ENCODE results near the gene BRPF3. TPM values are rescaled to one million over a fixed set of nuclear protein-coding genes. Genes with fewer than 3 reads are reported as not detected.
"Not testable (repeated sequence)": the region's sequence is repeated elsewhere in the genome, so short reads cannot be mapped to it uniquely, and the experiment has no call there.

Gene BRPF3
- polyA plus RNA-seq, 1 donor, result 24.4 TPM

DNA sequence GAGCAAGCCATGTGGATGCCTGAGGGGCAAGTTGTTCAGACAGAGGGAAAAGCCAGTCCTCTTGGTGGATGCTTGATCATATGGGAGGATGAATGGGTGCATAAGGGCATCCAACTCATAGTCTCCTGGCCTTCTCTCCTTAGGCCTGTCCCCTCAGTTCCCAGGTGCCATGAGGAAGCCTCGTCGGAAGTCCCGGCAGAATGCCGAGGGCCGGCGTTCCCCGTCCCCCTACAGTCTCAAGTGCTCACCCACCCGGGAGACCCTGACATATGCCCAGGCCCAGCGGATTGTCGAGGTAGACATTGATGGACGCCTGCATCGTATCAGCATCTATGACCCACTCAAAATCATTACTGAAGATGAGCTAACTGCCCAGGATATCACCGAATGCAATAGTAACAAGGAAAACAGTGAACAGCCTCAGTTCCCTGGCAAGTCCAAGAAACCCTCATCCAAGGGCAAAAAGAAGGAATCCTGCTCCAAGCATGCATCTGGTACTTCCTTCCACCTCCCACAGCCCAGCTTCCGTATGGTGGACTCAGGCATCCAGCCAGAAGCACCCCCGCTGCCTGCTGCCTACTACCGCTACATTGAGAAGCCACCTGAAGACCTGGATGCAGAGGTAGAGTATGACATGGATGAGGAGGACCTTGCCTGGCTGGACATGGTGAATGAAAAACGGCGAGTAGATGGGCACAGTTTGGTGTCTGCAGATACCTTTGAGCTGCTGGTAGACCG is 3.8 kb downstream of the BRPF3 start:
- no peak for DNase-seq (ENCODE audit: low read depth)

DNA sequence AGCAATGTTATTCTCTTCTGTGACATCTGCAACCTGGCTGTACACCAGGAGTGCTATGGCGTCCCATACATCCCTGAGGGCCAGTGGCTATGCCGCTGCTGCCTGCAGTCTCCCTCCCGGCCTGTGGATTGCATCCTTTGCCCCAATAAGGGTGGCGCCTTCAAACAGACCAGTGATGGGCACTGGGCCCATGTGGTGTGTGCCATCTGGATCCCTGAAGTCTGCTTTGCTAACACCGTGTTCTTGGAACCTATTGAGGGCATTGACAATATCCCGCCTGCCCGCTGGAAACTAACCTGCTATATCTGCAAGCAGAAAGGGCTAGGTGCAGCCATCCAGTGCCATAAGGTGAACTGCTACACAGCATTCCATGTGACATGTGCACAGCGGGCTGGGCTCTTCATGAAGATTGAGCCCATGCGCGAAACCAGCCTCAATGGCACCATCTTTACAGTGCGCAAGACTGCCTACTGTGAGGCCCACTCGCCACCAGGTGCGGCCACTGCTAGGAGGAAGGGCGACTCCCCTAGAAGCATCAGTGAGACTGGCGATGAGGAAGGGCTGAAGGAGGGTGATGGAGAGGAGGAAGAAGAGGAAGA is 4.6 kb downstream of the BRPF3 start:
- DNase-seq (ENCODE audit: low read depth), result no peak

DNA sequence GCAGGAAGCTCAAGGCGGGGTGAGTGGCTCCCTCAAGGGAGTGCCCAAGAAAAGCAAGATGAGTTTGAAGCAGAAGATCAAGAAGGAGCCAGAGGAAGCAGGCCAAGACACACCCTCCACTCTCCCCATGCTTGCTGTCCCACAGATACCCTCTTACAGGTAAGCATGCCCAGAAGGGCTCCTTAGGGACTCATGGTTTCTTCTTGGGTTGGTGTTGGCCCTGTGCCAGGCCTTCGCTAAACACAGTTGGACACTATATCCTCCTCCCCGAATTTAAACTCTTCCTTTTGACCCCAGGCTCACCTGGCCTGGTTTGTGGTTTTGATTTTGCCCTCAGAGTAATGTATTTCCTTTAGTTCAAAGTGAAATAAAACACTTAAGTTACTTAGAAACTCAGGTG is 5.1 kb downstream of the BRPF3 start:
- no peak for DNase-seq (ENCODE audit: low read depth)

DNA sequence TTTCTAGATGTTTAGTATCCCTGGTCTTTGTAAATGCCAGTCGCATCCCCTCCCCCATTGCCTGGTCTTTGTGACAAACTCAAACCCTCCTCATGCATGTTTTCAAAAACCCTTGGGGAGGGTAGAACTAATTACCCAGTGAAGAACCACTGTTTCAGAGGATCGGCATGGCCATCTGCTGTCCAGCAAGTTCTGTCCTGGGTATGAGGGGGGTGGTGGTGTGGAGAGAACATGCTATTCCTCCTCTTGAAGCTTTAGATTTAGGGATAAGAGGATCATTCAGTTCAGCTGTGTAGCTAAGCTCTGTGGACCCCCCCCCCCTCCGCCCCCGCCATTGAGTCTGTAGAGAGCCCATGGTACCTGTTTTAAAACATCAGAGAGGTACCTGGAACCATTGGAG is 5.6 kb downstream of the BRPF3 start:
- DNase-seq (ENCODE audit: low read depth), result no peak

DNA sequence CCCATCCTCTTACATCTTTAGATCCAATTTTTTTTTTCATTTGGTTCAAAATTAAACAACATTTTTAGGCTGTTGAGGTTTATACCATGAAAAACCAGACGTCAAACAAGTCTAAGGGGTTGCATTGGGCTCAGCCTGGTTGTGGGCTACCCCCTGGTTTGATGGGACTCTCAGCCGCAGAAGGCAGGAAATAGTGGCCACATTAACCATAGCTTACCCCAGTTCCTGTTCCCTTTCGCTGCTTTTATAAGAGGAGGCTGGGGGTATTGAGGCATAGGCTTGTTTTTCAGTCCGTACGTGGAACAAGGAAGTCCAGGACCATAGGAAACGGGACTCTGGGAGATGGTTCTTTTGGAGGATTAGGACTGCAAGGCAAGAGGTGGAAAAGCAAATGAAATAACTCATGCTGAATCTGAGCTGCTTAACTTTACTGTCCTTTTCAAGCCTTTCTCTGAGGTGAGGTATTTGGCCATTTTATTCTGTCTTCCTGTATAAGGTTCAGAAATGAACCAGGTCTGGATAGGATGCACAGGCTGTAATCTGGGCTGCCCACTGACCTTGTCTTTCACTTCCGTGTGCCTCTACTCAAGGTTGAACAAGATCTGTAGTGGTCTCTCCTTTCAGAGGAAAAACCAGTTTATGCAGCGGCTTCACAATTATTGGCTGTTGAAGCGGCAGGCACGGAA is 7.7 kb downstream of the BRPF3 start:
- DNase-seq (ENCODE audit: low read depth), result no peak

DNA sequence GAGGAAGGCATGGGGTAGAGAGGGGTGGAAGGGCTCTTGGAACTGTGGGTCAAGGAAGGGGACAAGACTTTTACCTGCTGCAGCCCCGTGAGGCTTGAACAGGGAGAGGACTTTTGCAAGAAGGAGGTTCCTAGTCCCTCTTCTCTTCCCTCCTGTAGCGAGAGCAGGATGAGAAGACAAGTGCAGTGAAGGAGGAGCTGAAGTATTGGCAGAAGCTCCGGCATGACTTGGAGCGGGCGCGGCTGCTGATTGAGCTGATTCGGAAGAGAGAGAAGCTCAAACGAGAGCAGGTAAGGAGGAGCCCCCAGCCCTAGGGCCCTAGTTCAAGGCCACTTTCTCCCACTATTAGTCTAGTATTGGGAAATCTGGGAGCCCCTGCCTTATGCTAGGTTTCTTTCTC is 10.6 kb downstream of the BRPF3 start:
- DNase-seq (ENCODE audit: low read depth), result no peak

DNA sequence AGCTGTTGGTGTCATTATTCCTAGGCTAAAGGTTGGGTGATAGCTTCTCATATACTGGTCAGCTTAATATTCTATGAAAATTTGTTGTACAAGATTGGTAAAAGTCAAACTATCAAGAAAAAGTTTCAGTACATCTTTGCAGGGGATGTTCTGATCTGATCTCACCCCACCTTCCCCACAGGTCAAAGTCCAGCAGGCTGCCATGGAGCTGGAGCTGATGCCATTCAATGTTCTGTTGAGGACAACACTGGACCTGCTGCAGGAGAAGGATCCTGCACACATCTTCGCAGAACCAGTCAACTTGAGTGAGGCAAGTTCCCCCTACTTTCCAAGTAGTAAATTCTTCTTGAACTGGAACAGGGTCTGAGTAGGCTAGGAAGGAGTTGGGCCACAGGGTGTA is 13.1 kb downstream of the BRPF3 start:
- no peak for DNase-seq (ENCODE audit: low read depth)

DNA sequence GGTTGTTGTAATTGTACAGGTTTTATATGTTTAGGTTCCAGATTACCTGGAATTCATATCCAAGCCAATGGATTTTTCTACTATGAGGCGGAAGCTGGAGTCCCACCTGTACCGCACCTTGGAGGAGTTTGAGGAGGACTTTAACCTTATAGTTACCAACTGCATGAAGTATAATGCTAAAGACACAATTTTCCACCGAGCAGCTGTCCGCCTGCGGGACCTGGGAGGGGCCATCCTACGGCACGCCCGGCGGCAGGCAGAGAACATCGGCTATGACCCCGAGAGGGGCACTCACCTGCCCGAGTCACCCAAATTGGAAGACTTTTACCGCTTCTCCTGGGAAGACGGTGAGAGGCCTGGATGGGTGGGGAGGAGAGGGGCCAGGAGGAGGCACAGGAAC is 13.6 kb downstream of the BRPF3 start:
- DNase-seq (ENCODE audit: low read depth), result no peak

DNA sequence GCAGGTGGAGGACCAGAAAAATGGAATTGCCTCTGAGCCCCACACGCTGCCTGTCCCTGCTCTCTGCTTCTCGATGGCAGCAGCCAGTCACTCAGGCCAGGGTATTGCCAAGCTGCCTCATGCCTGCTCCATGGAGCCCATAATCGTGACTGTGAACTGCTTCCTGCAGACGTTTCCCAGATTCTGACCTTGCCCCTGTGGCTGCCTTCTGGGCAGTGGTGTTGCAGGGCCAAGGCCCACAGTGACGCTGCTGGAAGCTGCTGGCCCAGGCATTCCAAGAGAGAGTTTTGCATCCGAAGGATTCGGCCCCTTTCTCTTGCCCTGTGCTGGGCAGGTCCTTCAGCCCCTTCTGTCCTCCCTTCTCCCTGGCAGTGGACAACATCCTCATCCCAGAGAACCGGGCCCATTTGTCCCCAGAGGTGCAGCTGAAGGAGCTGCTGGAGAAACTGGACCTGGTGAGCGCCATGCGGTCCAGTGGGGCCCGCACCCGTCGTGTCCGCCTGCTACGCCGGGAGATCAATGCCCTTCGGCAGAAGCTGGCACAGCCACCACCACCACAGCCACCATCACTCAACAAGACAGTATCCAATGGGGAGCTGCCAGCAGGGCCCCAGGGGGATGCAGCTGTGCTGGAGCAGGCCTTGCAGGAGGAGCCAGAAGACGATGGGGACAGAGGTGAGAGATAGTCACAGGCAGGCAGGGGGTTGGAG is 14.5 kb downstream of the BRPF3 start:
- no peak for DNase-seq (ENCODE audit: low read depth)

DNA sequence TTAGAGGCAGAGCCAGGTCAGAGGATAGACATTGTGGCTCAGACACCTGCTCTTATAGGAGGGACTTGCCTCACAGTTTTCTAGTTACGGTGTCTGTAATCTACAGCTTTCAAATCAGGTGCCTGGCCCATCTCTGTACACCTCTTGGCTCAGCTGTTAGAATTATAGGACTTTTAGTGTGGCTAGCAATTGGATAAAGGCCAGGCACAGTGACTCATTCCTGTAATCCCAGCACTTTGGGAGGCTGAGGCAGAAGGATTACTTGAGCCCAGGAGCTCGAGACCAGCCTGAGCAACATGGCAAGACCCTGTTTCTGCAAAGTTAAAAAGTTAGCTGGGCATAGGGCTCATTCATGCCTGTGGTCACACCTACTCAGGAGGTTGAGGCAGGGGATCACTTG is 20.0 kb downstream of the BRPF3 start:
- DNase-seq (ENCODE audit: low read depth), result no peak

DNA sequence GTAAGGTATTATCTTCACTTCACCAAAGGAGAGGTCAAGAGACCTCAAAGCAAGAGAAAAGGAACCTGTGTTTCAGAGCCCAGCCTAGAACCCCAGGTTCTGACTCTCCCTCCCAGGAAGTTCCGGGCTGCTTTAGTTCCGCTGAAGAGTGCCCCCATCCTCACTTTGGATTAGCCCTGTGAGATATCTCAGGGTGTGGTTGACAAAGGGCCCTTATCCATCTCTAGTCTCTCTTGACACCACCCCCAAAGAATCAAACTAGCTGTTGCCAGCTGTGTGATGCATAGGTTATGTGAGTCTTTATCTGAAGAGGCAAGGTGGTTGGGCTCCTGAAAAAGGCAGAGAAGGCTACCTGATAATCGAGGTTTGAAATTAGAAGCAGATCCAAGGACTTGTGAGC is 20.6 kb downstream of the BRPF3 start:
- no peak for DNase-seq (ENCODE audit: low read depth)

DNA sequence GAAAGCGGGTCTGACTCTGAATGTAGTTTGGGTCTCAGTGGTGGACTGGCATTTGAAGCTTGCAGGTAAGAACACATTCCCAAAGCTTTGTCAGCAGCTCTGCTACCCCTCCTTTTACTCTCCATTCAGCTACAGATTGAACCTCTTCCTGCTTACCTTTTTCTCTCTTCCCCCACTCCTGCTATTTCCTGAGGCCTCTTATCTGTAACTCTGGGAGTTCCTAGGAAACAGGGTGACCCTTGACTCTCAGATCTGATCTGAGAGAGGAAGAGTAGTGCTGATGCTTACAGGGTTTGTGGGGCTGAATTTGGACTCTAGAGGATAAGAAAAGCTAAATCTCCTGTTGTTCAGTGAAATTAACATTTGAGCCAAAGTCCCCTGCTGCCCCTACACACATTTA is 21.4 kb downstream of the BRPF3 start:
- DNase-seq (ENCODE audit: low read depth), result no peak

DNA sequence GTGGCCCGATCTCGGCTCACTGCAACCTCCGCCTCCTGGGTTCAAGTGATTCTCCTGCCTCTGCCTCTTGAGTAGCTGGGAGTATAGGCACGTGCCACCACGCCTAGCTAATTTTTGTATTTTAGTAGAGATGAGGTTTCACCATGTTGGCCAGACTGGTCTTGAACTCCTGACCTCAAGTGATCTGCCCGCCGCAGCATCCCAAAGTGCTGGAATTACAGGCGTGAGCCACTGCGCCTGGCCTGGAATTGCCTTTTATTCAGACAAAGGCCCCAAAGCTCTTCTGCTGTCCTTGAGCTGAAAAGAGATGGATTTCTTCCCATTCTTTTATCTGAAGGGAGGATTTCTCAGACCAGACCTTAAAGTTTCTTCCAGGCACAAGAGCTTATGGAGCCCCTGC is 22.0 kb downstream of the BRPF3 start:
- not testable (repeated sequence) for DNase-seq (ENCODE audit: low read depth)

DNA sequence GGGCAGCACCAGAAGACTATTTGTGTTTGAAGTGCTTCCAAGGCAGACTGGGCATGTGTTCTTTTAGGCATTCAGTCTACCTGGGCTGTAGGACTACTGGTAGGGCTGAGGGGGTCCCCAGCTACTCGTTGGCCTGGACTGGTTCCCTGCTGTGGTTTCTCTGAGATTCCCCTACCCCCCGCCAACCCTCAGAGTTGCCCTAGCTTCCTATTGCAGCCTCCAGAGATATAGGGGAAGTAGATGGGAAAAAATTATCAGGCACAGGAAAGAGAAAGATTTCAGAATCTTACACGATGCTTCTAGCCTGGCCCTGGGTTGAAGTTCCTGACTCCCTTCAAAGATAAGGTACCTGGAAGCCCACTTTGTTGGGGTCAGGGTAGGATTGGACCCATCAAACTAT is 22.5 kb downstream of the BRPF3 start:
- DNase-seq (ENCODE audit: low read depth), result no peak

DNA sequence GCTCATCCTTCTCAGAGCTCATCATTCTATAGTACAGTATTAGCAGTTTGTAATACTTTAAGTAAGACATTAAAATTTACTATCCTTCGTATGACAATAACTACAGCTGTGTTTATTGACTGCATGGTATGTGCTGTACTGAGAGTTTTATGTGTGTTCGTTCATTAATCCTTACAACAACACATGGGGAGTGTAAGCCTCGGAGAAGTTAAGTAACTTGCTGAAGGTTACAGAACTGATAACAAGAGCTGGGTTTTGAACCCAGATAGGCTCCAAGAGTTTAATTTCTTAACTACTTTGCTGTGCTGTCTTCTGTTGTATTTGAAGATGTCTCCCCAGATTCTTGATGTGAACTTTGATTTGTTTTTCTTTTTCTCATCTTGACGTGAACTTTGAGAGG is 23.7 kb downstream of the BRPF3 start:
- DNase-seq (ENCODE audit: low read depth), result no peak

DNA sequence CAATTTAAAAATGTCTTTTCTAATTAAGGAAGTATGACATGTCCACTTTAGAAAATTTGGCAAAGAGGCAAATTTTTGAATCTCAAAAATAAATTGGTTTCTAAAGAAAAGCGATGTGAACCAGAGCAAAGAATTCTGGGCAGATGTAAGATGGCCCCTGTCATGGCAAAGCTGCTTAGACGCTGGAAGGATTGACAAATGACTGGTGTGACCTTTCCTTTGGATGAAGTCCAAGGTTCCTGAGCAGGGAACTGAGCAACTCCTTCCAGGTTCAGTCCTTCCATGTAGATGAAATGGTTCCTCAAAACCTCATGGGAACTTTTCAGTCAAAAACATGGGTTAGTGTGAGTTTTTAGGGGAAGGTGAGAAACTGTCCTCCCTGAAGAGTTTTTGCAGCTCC is 25.1 kb downstream of the BRPF3 start:
- DNase-seq (ENCODE audit: low read depth), result no peak

DNA sequence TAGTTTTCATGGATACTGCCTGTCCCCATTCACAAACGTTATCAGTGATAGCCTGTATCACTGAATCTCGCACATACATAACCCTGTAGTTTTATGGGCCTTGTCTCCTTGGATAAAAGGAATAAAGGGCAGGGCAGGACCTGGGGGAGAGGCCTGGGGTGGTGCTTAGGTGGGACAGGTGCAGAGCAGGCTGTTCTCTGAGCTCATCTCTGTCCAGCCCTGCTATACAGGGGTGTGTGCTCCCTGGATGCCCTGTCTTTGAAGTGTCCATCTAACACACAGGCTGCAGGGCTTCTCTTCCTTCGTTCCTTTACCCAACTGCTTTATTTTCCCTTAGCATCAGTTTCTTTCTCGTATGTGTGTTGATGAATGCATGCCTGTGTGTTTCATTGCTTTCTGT is 26.4 kb downstream of the BRPF3 start:
- DNase-seq (ENCODE audit: low read depth), result no peak

DNA sequence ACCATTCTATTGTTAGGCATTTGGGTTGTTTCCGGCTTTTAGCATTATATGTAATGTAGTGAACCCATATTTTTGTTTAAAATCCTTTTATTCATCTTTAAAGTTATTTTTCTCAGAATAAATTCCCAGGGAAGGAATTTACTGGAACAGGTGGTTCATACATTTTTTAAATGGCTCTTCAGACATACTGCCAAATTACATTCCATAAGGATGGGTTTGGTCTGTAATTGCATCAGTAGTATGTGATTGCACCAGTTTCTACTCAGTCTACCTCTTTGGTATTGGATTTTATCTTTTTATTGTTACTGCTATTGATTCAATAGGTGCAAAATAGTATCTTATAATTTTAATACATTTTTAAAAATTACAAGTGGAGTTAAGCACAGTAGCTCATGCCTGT is 27.2 kb downstream of the BRPF3 start:
- DNase-seq (ENCODE audit: low read depth), result no peak

DNA sequence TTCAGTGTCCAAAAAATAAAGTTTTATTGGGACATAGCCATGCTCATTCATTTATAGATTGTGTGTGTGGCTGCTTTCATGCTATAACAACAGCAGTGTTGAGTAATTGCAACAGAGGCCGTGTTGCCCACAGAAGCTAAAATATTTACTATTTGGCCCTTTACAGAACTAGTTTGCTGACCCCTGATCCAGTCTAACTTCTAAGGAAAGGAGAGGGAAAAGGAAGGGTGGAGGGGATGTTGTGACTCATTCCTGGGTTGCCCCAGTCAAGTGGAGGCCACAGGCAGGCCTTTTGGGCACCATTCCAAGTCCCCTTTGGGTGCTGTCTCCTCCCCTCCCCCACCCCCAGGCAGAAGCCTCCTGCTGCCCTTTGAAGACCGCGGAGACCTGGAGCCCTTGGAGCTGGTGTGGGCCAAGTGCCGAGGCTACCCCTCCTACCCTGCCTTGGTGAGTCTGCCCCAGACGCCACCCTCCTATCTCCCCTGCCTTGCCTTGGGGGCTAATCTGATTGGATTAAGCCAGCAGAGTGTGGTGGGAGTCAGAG is 28.4 kb downstream of the BRPF3 start:
- DNase-seq (ENCODE audit: low read depth), result no peak

DNA sequence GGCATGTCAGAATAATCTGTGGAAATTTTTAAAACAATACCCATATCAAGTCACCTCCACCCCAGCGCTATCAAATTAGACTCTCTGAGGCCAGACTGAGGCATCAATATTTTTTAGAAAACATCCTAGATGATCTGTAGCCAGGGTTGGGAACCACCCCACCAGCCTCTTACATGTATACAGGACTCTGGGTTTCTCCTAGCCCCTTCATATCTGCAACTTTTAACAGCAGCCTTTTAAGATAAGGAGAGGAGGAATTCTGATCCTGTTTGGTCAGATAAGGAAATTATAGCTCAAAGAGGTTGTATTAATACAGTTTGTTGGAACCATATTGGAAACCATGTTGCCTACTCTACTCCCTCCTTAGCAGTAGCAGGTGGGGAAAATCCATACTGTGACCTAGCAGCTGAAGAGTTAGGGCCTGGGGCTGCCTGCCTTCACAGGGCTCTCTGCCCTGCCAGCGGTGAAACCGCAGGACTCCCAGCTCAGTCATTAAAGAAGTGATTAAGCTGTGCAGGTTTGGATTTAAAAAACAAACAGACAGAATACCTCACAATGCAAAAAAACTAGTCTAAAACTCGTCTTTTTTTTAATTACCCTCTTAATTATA is 30.0 kb downstream of the BRPF3 start:
- no peak for DNase-seq (ENCODE audit: low read depth)

DNA sequence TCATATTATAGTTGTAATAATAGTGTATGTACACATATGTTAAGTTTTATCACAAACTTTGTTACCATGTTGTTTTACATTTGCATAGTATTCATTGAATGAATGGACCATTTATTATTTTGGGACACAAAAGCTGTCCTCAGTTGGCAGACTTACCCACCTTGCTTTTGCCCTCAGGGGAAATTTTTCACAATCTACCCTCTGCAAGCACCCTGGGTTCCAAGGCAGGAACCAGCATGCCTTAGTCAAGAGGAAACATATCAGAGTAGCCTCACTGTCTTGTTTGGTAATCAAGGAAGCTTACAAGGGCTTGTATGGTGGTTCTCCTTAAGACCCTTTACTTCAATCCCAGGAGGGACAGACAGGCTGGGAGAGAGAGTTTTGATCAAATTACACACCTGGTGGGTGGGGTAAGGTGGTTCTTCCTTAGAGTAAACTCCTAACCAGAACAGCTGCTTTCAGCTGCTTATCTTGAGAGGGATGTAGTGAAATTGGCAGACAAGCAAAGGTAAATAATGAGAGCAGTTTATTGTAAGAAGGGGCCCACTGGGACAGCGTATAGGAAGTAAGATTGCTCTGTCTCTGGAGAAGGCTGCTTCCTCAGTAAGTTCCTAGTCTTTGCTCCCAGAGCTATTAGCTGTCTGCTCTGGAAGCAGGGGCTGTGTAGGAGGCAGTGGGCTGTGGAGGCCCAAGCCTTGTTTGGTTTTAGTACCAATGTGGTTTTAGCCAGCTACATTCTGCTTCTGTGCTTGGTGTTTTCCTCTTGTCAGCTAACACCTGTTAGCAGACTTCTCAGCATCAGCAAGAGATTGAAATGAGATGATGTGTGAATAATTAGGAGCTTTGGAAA is 31.1 kb downstream of the BRPF3 start:
- DNase-seq (ENCODE audit: low read depth), result no peak
